Measurements from ENCODE around the gene SFXN4. TPM values are rescaled to one million over a fixed set of nuclear protein-coding genes. Genes with fewer than 3 reads are reported as not detected.
"Not testable (repeated sequence)": the region's sequence is repeated elsewhere in the genome, so short reads cannot be mapped to it uniquely, and the experiment has no call there.

SFXN4 gene
- total and polyA plus RNA-seq, 2 donors (not counting 1 experiment from before 2014, with no cell fraction given), result 10.3 to 17.7 TPM

GRCh38 chr10:119105899-119106298, 59.6 kb downstream of the SFXN4 start:
- not testable (repeated sequence) for H3K27ac ChIP-seq (ENCODE audit: insufficient read depth, low read length); H3K4me3 ChIP-seq (replicated peaks in 1 of 4; ENCODE audit: control extremely low read depth in 1 of 4, insufficient read depth in 1 of 4, low read depth in 3 of 4, low read length in 4 of 4); H3K79me2 ChIP-seq (ENCODE audit: control insufficient read depth, insufficient read depth, low read length); H3K4me2 ChIP-seq (ENCODE audit: extremely low read depth, insufficient read depth, low read length); H4K20me1 ChIP-seq (ENCODE audit: control insufficient read depth, extremely low read depth, insufficient read depth, low read length); H2AFZ ChIP-seq (ENCODE audit: low read length); H3K9me3 ChIP-seq (ENCODE audit: control insufficient read depth, insufficient read depth, low read depth, low read length); DNase-seq (ENCODE audit: low read depth in 2 of 2); H3K36me3 ChIP-seq (ENCODE audit: control insufficient read depth, insufficient read depth, low read length); H3K9ac ChIP-seq (ENCODE audit: insufficient read depth, low read length); H3K27me3 ChIP-seq (ENCODE audit: control insufficient read depth, insufficient read depth, low read length); H3K4me1 ChIP-seq (ENCODE audit: control insufficient read depth, extremely low read depth, insufficient read depth, low read length)

- Histone ChIP-seq H4K20me1 (ENCODE audit: control insufficient read depth, extremely low read depth, insufficient read depth, low read length) (no peaks in the 10 kb centered on the region), H3K9me3 (ENCODE audit: control insufficient read depth, insufficient read depth, low read depth, low read length) (no peaks in the 10 kb centered on the region), H3K27me3 (ENCODE audit: control insufficient read depth, insufficient read depth, low read length) (no peaks in the 10 kb centered on the region), H3K4me3 (replicated peaks in 1 of 4; ENCODE audit: control extremely low read depth in 1 of 4, insufficient read depth in 1 of 4, low read depth in 3 of 4, low read length in 4 of 4) (peak overlapping the region; percentile 72 to 87 (median 77)), H3K9ac (ENCODE audit: insufficient read depth, low read length) (no peak overlapping the region), H3K79me2 (ENCODE audit: control insufficient read depth, insufficient read depth, low read length) (peaks cover 9% of the 10 kb centered on the region), H2AFZ (ENCODE audit: low read length) (no peak overlapping the region), H3K36me3 (ENCODE audit: control insufficient read depth, insufficient read depth, low read length) (no peaks in the 10 kb centered on the region), H3K4me1 (ENCODE audit: control insufficient read depth, extremely low read depth, insufficient read depth, low read length) (no peaks in the 10 kb centered on the region), H3K4me2 (ENCODE audit: extremely low read depth, insufficient read depth, low read length) (peak overlapping the region; percentile 84), H3K27ac (ENCODE audit: insufficient read depth, low read length) (no peak overlapping the region)
- TF ChIP-seq EZH2 (IDR thresholded peaks at IDR 0.05; ENCODE audit: low read length, missing control alignments) (no peak), CTCF (conservative IDR thresholded peaks at IDR 0.05 in 1 of 2, IDR thresholded peaks at IDR 0.05 in 1 of 2; ENCODE audit: low read depth in 1 of 2, low read length in 2 of 2) (no peak)
- DNase-seq (ENCODE audit: low read depth in 2 of 2), result no peak
These were observed 60.4 kb downstream of the SFXN4 start for GRCh38 chr10:119105155-119105554.

GRCh38 chr10:119104654-119105015, 60.9 kb downstream of the SFXN4 start:
- Histone ChIP-seq H3K4me3 (replicated peaks in 1 of 4; ENCODE audit: control extremely low read depth in 1 of 4, insufficient read depth in 1 of 4, low read depth in 3 of 4, low read length in 4 of 4) (peak overlapping the region; percentile 72 to 87 (median 77)), H3K27ac (ENCODE audit: insufficient read depth, low read length) (no peak overlapping the region), H4K20me1 (ENCODE audit: control insufficient read depth, extremely low read depth, insufficient read depth, low read length) (no peaks in the 10 kb centered on the region), H3K4me2 (ENCODE audit: extremely low read depth, insufficient read depth, low read length) (peak overlapping the region; percentile 84), H3K36me3 (ENCODE audit: control insufficient read depth, insufficient read depth, low read length) (no peaks in the 10 kb centered on the region), H2AFZ (ENCODE audit: low read length) (peak overlapping the region; percentile 72), H3K27me3 (ENCODE audit: control insufficient read depth, insufficient read depth, low read length) (no peaks in the 10 kb centered on the region), H3K79me2 (ENCODE audit: control insufficient read depth, insufficient read depth, low read length) (peaks cover 9% of the 10 kb centered on the region), H3K9me3 (ENCODE audit: control insufficient read depth, insufficient read depth, low read depth, low read length) (no peaks in the 10 kb centered on the region), H3K9ac (ENCODE audit: insufficient read depth, low read length) (peak overlapping the region; percentile 65), H3K4me1 (ENCODE audit: control insufficient read depth, extremely low read depth, insufficient read depth, low read length) (no peaks in the 10 kb centered on the region)
- TF ChIP-seq CTCF (conservative IDR thresholded peaks at IDR 0.05 in 1 of 2, IDR thresholded peaks at IDR 0.05 in 1 of 2; ENCODE audit: low read depth in 1 of 2, low read length in 2 of 2), result no peak
- no peak for TF ChIP-seq EZH2 (IDR thresholded peaks at IDR 0.05; ENCODE audit: low read length, missing control alignments)
- peak; percentile 17 to 18 for DNase-seq (ENCODE audit: low read depth in 2 of 2)
